ENCODE measurements around the gene AQP9.

GRCh38 chr15:58125333-58125732, 12.8 kb upstream of the AQP9 start:
- no peak for TF ChIP-seq CTCF (conservative IDR thresholded peaks at IDR 0.05; ENCODE audit: low read depth, low read length)
- TF ChIP-seq EZH2 (IDR thresholded peaks at IDR 0.05; ENCODE audit: borderline replicate concordance, low read depth, low read length, poor library complexity, severe bottlenecking): no peak
